Measurements from ENCODE around the gene DUSP1. TPM values are rescaled to one million over a fixed set of nuclear protein-coding genes. Genes with fewer than 3 reads are reported as not detected.

DUSP1 gene
- total RNA-seq, 5 donors from 2014 or later (not counting 1 experiment from before 2014, with no cell fraction given), result 22.6 to 1,564 (median 28.9) TPM

- Mint-ChIP-seq H3K4me1 (peaks cover 44 to 58% (median 45%) of the 10 kb centered on the region in 3 donors), H3K27me3 (no peaks in the 10 kb centered on the region), H3K27ac (peak overlapping the region in 1 of 2 donors; percentile 82), H3K4me3 (no peak overlapping the region), H3K9me3 (no peaks in the 10 kb centered on the region), H3K36me3 (no peaks in the 10 kb centered on the region)
- no peak for ATAC-seq (replicated peaks in 1 of 4)
- WGBS (ENCODE audit: insufficient coverage), result no CpG with 5 or more reads among the region's 2 CpGs
- no peak overlapping the region for H3K27ac ChIP-seq (ENCODE audit: low read length)
- POLR2A ChIA-PET, result interaction anchor here in 1 of 2 donors (0.5 to 1.0 kb wide), 2 partner anchors 11 to 31 kb away, joined by 3 to 4 read pairs; no protein-coding TSS in a partner anchor
- no peaks in the 10 kb centered on the region for H3K36me3 ChIP-seq (ENCODE audit: control insufficient read depth in 2 of 2, extremely low read depth in 1 of 2, insufficient read depth in 1 of 2, low read length in 1 of 2)
- H3K4me1 ChIP-seq (ENCODE audit: control insufficient read depth in 1 of 2, extremely low read depth in 1 of 2, insufficient read depth in 2 of 2, low read length in 2 of 2), result peaks cover 8 to 45% of the 10 kb centered on the region in 2 experiments
- H3K27me3 ChIP-seq (replicated peaks in 1 of 2; ENCODE audit: control insufficient read depth in 2 of 2, extremely low read depth in 1 of 2, insufficient read depth in 2 of 2, low read length in 1 of 2), result no peaks in the 10 kb centered on the region
- H3K9me3 ChIP-seq, result no peaks in the 10 kb centered on the region
- CTCF ChIA-PET, result no interaction called here
- no peak overlapping the region for H3K4me3 ChIP-seq (ENCODE audit: control insufficient read depth in 1 of 2, extremely low read depth in 1 of 2, low read length in 1 of 2)
- no peak for DNase-seq
These were observed 5.2 kb upstream of the DUSP1 start for GRCh38 chr5:172776235-172776594.

- WGBS (ENCODE audit: insufficient coverage), result 100% methylated on average over 6 of the region's 11 CpGs
- Mint-ChIP-seq H3K4me3 (no peak overlapping the region), H3K27ac (peak overlapping the region; percentile 48 to 59), H3K27me3 (no peaks in the 10 kb centered on the region), H3K4me1 (peaks cover 45 to 58% (median 49%) of the 10 kb centered on the region in 3 donors), H3K36me3 (no peaks in the 10 kb centered on the region), H3K9me3 (no peaks in the 10 kb centered on the region)
- no peak for ATAC-seq (replicated peaks in 1 of 4)
- no peaks in the 10 kb centered on the region for H3K36me3 ChIP-seq (ENCODE audit: control insufficient read depth in 2 of 2, extremely low read depth in 1 of 2, insufficient read depth in 1 of 2, low read length in 1 of 2)
- peaks cover 8 to 49% of the 10 kb centered on the region in 2 experiments for H3K4me1 ChIP-seq (ENCODE audit: control insufficient read depth in 1 of 2, extremely low read depth in 1 of 2, insufficient read depth in 2 of 2, low read length in 2 of 2)
- no peak overlapping the region for H3K27ac ChIP-seq (ENCODE audit: low read length)
- H3K9me3 ChIP-seq, result no peaks in the 10 kb centered on the region
- no peaks in the 10 kb centered on the region for H3K27me3 ChIP-seq (replicated peaks in 1 of 2; ENCODE audit: control insufficient read depth in 2 of 2, extremely low read depth in 1 of 2, insufficient read depth in 2 of 2, low read length in 1 of 2)
- ChIA-PET POLR2A (interaction anchor here in 1 of 2 donors (0.5 to 1.0 kb wide), 3 partner anchors 9 to 30 kb away, joined by 3 to 4 read pairs (median 4); no protein-coding TSS in a partner anchor), CTCF (interaction anchor here in 1 of 2 donors (0.5 to 1.2 kb wide), 2 partner anchors 32 to 156 kb away, joined by 3 read pairs; no protein-coding TSS in a partner anchor)
- peak in 5 of 35 experiments; percentile 16 to 45 (median 20) for DNase-seq
- H3K4me3 ChIP-seq (ENCODE audit: control insufficient read depth in 1 of 2, extremely low read depth in 1 of 2, low read length in 1 of 2), result no peak overlapping the region
These were observed 4.6 kb upstream of the DUSP1 start for GRCh38 chr5:172775326-172776234.

GRCh38 chr5:172774561-172775315 is 3.7 kb upstream of the DUSP1 start:
- H3K9me3 ChIP-seq, result no peaks in the 10 kb centered on the region
- Mint-ChIP-seq H3K9me3 (no peaks in the 10 kb centered on the region), H3K4me3 (peak overlapping the region in 1 of 3 donors; percentile 93), H3K27me3 (no peaks in the 10 kb centered on the region), H3K36me3 (no peaks in the 10 kb centered on the region), H3K27ac (peak overlapping the region; percentile 99), H3K4me1 (peaks cover 50 to 63% (median 54%) of the 10 kb centered on the region in 3 donors)
- CTCF ChIA-PET, result interaction anchor here in 1 of 2 donors (0.9 to 1.2 kb wide), 2 partner anchors 60 to 156 kb away, joined by 3 to 6 read pairs; no protein-coding TSS in a partner anchor
- ATAC-seq (replicated peaks in 1 of 4) (no peak), DNase-seq (no peak)
- no peak overlapping the region for H3K4me3 ChIP-seq (ENCODE audit: control insufficient read depth in 1 of 2, extremely low read depth in 1 of 2, low read length in 1 of 2)
- H3K4me1 ChIP-seq (ENCODE audit: control insufficient read depth in 1 of 2, extremely low read depth in 1 of 2, insufficient read depth in 2 of 2, low read length in 2 of 2), result peaks cover 8 to 56% of the 10 kb centered on the region in 2 experiments
- no peaks in the 10 kb centered on the region for H3K27me3 ChIP-seq (replicated peaks in 1 of 2; ENCODE audit: control insufficient read depth in 2 of 2, extremely low read depth in 1 of 2, insufficient read depth in 2 of 2, low read length in 1 of 2)
- WGBS (ENCODE audit: insufficient coverage), result 100% methylated on average over 2 of the region's 7 CpGs
- H3K36me3 ChIP-seq (ENCODE audit: control insufficient read depth in 2 of 2, extremely low read depth in 1 of 2, insufficient read depth in 1 of 2, low read length in 1 of 2), result peaks cover 0 to 3% of the 10 kb centered on the region in 2 donors
- H3K27ac ChIP-seq (ENCODE audit: low read length), result no peak overlapping the region
- POLR2A ChIA-PET, result interaction anchor here in 1 of 2 donors (1.1 kb wide), 1 partner anchor 10 kb away, joined by 4 read pairs; no protein-coding TSS in a partner anchor

GRCh38 chr5:172773481-172774469 is 2.8 kb upstream of the DUSP1 start:
- H3K36me3 Mint-ChIP-seq, result peaks cover 9% of the 10 kb centered on the region
- ATAC-seq (replicated peaks in 1 of 4), result no peak
- no peaks in the 10 kb centered on the region for H3K9me3 ChIP-seq
- H3K27ac ChIP-seq (ENCODE audit: low read length), result peak overlapping the region; percentile 98
- peak in 1 of 35 experiments; percentile 27 for DNase-seq
- POLR2A ChIA-PET, result interaction anchor here in 1 of 2 donors (1.1 to 2.6 kb wide), 2 partner anchors 9 to 34 kb away, joined by 4 to 39 read pairs; no protein-coding TSS in a partner anchor
- H3K4me3 Mint-ChIP-seq, result peak overlapping the region; percentile 47 to 93 (median 87)
- H3K27me3 ChIP-seq (replicated peaks in 1 of 2; ENCODE audit: control insufficient read depth in 2 of 2, extremely low read depth in 1 of 2, insufficient read depth in 2 of 2, low read length in 1 of 2), result no peaks in the 10 kb centered on the region
- H3K27me3 Mint-ChIP-seq, result no peaks in the 10 kb centered on the region
- peak overlapping the region; percentile 99 for H3K27ac Mint-ChIP-seq
- H3K4me3 ChIP-seq (ENCODE audit: control insufficient read depth in 1 of 2, extremely low read depth in 1 of 2, low read length in 1 of 2), result no peak overlapping the region
- peaks cover 0 to 12% of the 10 kb centered on the region in 2 donors for H3K36me3 ChIP-seq (ENCODE audit: control insufficient read depth in 2 of 2, extremely low read depth in 1 of 2, insufficient read depth in 1 of 2, low read length in 1 of 2)
- WGBS (ENCODE audit: insufficient coverage), result 95% methylated on average over 6 of the region's 11 CpGs
- CTCF ChIA-PET, result interaction anchor here (0.9 to 2.2 kb wide), 5 partner anchors 34 to 159 kb away, joined by 3 to 17 read pairs (median 11); no protein-coding TSS in a partner anchor
- peaks cover 59 to 72% (median 64%) of the 10 kb centered on the region in 3 donors for H3K4me1 Mint-ChIP-seq
- H3K9me3 Mint-ChIP-seq, result no peaks in the 10 kb centered on the region
- peaks cover 8 to 65% of the 10 kb centered on the region in 2 experiments for H3K4me1 ChIP-seq (ENCODE audit: control insufficient read depth in 1 of 2, extremely low read depth in 1 of 2, insufficient read depth in 2 of 2, low read length in 2 of 2)

GRCh38 chr5:172772112-172772906 is 1.3 kb upstream of the DUSP1 start:
- H3K27me3 Mint-ChIP-seq, result no peaks in the 10 kb centered on the region
- H3K36me3 Mint-ChIP-seq, result peaks cover 24% of the 10 kb centered on the region
- H3K27me3 ChIP-seq (replicated peaks in 1 of 2; ENCODE audit: control insufficient read depth in 2 of 2, extremely low read depth in 1 of 2, insufficient read depth in 2 of 2, low read length in 1 of 2), result no peaks in the 10 kb centered on the region
- peaks cover 59 to 72% (median 66%) of the 10 kb centered on the region in 3 donors for H3K4me1 Mint-ChIP-seq
- peak overlapping the region; percentile 71 to 90 for H3K4me3 ChIP-seq (ENCODE audit: control insufficient read depth in 1 of 2, extremely low read depth in 1 of 2, low read length in 1 of 2)
- ChIA-PET CTCF (interaction anchor here (0.6 to 2.2 kb wide), 16 partner anchors 8 to 372 kb away, joined by 3 to 17 read pairs (median 4); partner anchors contain the start of genes ATP6V0E1 (in 1 of the 2), BNIP1 (in 1 of the 2) and RPL26L1 (in 1 of the 2)), POLR2A (interaction anchor here (0.6 to 2.6 kb wide), 20 partner anchors 10 to 843 kb away, joined by 3 to 39 read pairs (median 4); partner anchors contain the start of gene RPL26L1 (in 1 of the 2))
- no peaks in the 10 kb centered on the region for H3K9me3 Mint-ChIP-seq
- under 1% methylated on average over 32 of the region's 50 CpGs for WGBS (ENCODE audit: insufficient coverage)
- H3K9me3 ChIP-seq, result no peaks in the 10 kb centered on the region
- peak overlapping the region; percentile 99 for H3K27ac Mint-ChIP-seq
- peak overlapping the region; percentile 87 to 93 (median 91) for H3K4me3 Mint-ChIP-seq
- DNase-seq (peak; percentile 68 to 96 (median 89)), ATAC-seq (replicated peaks in 1 of 4) (peak; percentile 49 to 64 (median 57))
- peaks cover 3 to 64% of the 10 kb centered on the region in 2 experiments for H3K4me1 ChIP-seq (ENCODE audit: control insufficient read depth in 1 of 2, extremely low read depth in 1 of 2, insufficient read depth in 2 of 2, low read length in 2 of 2)
- H3K27ac ChIP-seq (ENCODE audit: low read length), result peak overlapping the region; percentile 98
- peaks cover 0 to 25% of the 10 kb centered on the region in 2 donors for H3K36me3 ChIP-seq (ENCODE audit: control insufficient read depth in 2 of 2, extremely low read depth in 1 of 2, insufficient read depth in 1 of 2, low read length in 1 of 2)
